ENCODE data around the gene SUN1. TPM values are rescaled to one million over a fixed set of nuclear protein-coding genes. Genes with fewer than 3 reads are reported as not detected.
A peak's percentile ranks its signal among the peaks of the same experiment; 100 is the strongest.

The SUN1 gene
- total RNA-seq, 4 donors from 2014 or later, result 225 to 475 (median 263) TPM

GRCh38 chr7:884191-885003 lies 52.1 kb downstream of the SUN1 start:
- Histone ChIP-seq H3K27ac (peak overlapping the region; percentile 36), H3K27me3 (no peaks in the 10 kb centered on the region), H3K9me3 (no peaks in the 10 kb centered on the region), H3K4me3 (peak overlapping the region; percentile 6), H3K36me3 (peaks cover 32% of the 10 kb centered on the region), H3K4me1 (peaks cover 48% of the 10 kb centered on the region)
- TF ChIP-seq POLR2AphosphoS5 (IDR thresholded peaks at IDR 0.05), result no peak
- no peak for TF ChIP-seq EP300 (IDR thresholded peaks at IDR 0.05)
- TF ChIP-seq, protein P1, sequence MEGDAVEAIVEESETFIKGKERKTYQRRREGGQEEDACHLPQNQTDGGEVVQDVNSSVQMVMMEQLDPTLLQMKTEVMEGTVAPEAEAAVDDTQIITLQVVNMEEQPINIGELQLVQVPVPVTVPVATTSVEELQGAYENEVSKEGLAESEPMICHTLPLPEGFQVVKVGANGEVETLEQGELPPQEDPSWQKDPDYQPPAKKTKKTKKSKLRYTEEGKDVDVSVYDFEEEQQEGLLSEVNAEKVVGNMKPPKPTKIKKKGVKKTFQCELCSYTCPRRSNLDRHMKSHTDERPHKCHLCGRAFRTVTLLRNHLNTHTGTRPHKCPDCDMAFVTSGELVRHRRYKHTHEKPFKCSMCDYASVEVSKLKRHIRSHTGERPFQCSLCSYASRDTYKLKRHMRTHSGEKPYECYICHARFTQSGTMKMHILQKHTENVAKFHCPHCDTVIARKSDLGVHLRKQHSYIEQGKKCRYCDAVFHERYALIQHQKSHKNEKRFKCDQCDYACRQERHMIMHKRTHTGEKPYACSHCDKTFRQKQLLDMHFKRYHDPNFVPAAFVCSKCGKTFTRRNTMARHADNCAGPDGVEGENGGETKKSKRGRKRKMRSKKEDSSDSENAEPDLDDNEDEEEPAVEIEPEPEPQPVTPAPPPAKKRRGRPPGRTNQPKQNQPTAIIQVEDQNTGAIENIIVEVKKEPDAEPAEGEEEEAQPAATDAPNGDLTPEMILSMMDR (IDR thresholded peaks at IDR 0.05), result no peak
- no peak for TF ChIP-seq POLR2A (IDR thresholded peaks at IDR 0.05)
- WGBS, result 65% methylated on average over 29 of the region's 31 CpGs
- DNase-seq (ENCODE audit: low spot score in 2 of 2), result peak in 1 of 2 donors; percentile 64

DNA sequence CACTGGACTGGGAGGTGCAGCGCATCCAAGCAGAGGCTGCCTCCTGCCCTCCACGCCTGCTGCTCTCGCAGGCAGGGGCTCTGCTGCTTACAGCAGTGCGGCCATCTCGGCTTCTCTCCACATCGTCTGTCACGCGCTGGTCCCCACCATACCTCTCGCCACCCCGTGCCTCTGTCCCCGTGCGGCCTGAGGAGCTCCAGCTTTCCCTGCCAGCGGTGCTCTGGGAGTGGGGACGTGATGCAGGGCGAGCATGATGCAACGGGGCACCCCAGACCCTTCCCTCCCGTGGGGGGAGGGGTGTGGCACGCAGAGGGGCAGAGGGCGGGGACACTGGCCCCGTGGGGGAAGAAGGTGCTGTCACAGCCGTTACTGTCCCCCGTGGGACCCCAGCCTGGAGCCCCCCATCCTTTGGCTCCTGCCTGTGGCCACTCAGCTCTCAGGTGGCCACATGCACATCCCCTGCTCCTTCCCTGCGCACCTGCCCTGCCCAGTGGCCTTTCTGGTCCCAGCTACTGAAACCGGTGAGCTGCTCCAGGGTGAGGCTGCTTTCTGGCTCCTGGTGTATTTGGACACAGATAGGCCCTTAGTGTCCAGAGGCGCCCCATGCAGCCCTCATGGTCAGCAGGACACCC lies 53.1 kb downstream of the SUN1 start:
- 92% methylated on average over 13 of the region's 25 CpGs for WGBS
- no peaks in the 10 kb centered on the region for H3K9me3 ChIP-seq
- no peaks in the 10 kb centered on the region for H3K27me3 ChIP-seq
- peaks cover 43% of the 10 kb centered on the region for H3K4me1 ChIP-seq
- DNase-seq (ENCODE audit: low spot score in 2 of 2), result peak in 1 of 2 donors; percentile 59
- TF ChIP-seq POLR2AphosphoS5 (IDR thresholded peaks at IDR 0.05) (no peak), EP300 (IDR thresholded peaks at IDR 0.05) (no peak), POLR2A (IDR thresholded peaks at IDR 0.05) (no peak)
- TF ChIP-seq, protein P1 (IDR thresholded peaks at IDR 0.05), result no peak
- H3K4me3 ChIP-seq, result no peak overlapping the region
- no peak overlapping the region for H3K27ac ChIP-seq
- H3K36me3 ChIP-seq, result peaks cover 32% of the 10 kb centered on the region

DNA sequence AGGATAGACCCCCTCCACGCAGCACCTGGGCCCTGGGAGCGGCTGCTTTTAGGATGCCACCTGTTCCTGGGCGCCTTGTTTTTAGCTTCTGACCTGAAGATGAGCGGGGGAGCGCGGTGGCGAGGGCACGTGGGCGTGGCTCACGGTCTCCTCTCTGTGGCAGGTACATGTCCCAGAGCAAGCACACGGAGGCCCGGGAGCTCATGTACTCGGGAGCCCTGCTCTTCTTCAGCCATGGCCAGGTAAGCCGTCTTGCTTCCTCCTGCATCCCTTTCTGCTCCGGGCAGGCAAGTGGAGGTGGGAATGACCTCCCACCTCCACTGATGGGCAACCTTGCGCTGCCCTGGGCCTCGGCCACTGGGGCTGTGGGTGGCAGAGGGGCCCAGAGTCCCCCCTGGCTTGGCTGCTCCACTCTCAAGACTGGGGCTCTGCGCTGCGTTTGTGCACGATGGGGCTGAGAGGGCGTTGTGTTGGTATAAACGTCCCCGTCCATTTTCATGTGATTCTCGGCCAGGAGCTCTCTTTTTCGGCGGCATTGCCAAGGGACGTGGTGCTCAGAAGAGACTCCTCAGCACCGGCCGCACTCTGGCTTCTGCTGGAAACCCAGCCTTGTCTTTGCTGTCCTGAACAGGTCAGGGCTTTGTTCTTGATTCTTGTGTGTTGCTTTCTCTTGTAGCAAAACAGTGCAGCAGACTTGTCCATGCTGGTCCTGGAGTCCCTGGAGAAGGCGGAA lies 53.8 kb downstream of the SUN1 start:
- no peaks in the 10 kb centered on the region for H3K9me3 ChIP-seq
- no peak overlapping the region for H3K4me3 ChIP-seq
- WGBS, result 83% methylated on average over 12 of the region's 30 CpGs
- TF ChIP-seq POLR2AphosphoS5 (IDR thresholded peaks at IDR 0.05), result no peak
- no peak for TF ChIP-seq EP300 (IDR thresholded peaks at IDR 0.05)
- TF ChIP-seq, protein P1 (IDR thresholded peaks at IDR 0.05), result no peak
- H3K36me3 ChIP-seq, result peaks cover 39% of the 10 kb centered on the region
- peak in 1 of 2 donors; percentile 48 for DNase-seq (ENCODE audit: low spot score in 2 of 2)
- peaks cover 42% of the 10 kb centered on the region for H3K4me1 ChIP-seq
- H3K27ac ChIP-seq, result no peak overlapping the region
- no peaks in the 10 kb centered on the region for H3K27me3 ChIP-seq

DNA sequence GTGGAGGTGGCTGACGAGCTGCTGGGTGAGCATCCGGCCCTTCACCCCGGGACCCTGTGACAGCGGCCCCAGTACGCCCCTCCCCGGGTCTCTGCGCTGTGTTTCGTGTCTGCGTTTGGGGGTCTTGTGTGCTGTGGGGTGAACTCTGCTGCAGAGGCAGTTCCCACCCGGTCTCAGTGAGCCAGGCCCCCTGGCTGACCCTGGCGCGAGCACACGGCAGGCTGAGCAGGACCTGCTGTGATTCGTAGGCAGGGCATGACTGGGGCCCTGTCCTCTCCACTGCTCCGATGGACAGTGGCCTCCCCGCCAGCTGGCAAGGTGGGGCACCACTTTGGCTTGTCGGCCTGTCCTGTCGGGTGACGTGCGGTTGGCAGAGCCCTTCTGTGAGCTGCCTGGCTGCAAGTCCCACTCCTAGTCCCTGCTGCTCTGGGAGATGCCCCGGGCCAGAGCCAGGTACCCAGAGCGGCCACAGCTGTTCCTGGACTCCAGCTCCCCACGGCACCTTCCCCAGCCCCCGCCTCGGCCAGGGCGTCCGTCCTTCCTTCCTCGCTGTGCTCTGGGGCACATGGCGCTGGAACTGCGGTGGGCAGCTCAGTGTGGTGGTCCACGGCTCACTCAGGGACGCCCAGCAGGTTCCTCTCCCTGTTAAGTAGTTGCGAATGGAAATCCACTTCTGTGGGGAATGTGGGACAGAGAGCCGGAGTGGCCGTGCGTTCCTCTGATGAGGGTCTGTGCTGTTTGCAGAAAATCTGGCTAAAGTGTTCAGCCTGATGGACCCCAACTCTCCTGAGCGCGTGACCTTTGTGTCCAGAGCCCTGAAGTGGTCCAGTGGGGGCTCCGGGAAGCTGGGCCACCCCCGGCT lies 54.6 kb downstream of the SUN1 start:
- peaks cover 40% of the 10 kb centered on the region for H3K4me1 ChIP-seq
- no peak overlapping the region for H3K4me3 ChIP-seq
- no peaks in the 10 kb centered on the region for H3K9me3 ChIP-seq
- DNase-seq (ENCODE audit: low spot score in 2 of 2), result peak in 1 of 2 donors; percentile 59
- H3K36me3 ChIP-seq, result peaks cover 47% of the 10 kb centered on the region
- 88% methylated on average over 19 of the region's 40 CpGs for WGBS
- TF ChIP-seq POLR2A (IDR thresholded peaks at IDR 0.05), result no peak
- TF ChIP-seq POLR2AphosphoS5 (IDR thresholded peaks at IDR 0.05), result no peak
- TF ChIP-seq EP300 (IDR thresholded peaks at IDR 0.05), result no peak
- TF ChIP-seq, protein P1 (IDR thresholded peaks at IDR 0.05), result no peak
- H3K27me3 ChIP-seq, result no peaks in the 10 kb centered on the region
- no peak overlapping the region for H3K27ac ChIP-seq

Data from suprapubic skin (tissue), 4 donors.